DND-41 (cell line): Measurements from ENCODE around the gene THBS2.

Experiments used
- ATAC-seq: fragments of 200-7000 bp; cut with Tn5 transposase; 3 replicates; pipeline ENCODE4 v1.9.1; 2021; ENCODE audit warnings: low read depth; ENCODE audit not compliant: insufficient read depth
- DNase-seq: peaks from one replicate; pipeline ENCODE4 v3.0.0-alpha.2; 2020
- H2AFZ ChIP-seq: 2 replicates; pipeline ENCODE4 v1.6.0; 2012; ENCODE audit warnings: low read depth, low read length
- H3K27ac ChIP-seq: 2 replicates; pipeline ENCODE4 v1.5.1; 2012; ENCODE audit warnings: low read length, inconsistent platforms
- H3K27me3 ChIP-seq: fragments of 200-600 bp; sonication (generic); 2 replicates; pipeline ENCODE4 v1.6.0; 2012; ENCODE audit warnings: low read length, mild to moderate bottlenecking, inconsistent platforms; ENCODE audit not compliant: insufficient read depth, poor library complexity
- H3K36me3 ChIP-seq: 2 replicates; pipeline ENCODE4 v1.5.1; 2012; ENCODE audit warnings: low read length, inconsistent platforms; ENCODE audit not compliant: insufficient read depth
- H3K4me1 ChIP-seq: 2 replicates; pipeline ENCODE4 v1.5.1; 2012; ENCODE audit warnings: mild to moderate bottlenecking, low read length; ENCODE audit not compliant: insufficient read depth
- H3K4me2 ChIP-seq: 2 replicates; pipeline ENCODE4 v1.6.0; 2012; ENCODE audit warnings: mild to moderate bottlenecking, moderate library complexity, low read length, inconsistent platforms; ENCODE audit not compliant: insufficient read depth
- H3K4me3 ChIP-seq, 2 experiments: fragments of 200-600 bp in 1 of 2; shearing (Covaris generic) in 1 of 2; 2 replicates each; pipeline ENCODE4 v1.5.1; 2012 to 2016; ENCODE audit warnings: inconsistent platforms in 2 of 2, low read length in 2 of 2, mild to moderate bottlenecking in 2 of 2, low read depth in 1 of 2, moderate library complexity in 1 of 2
- H3K79me2 ChIP-seq: 2 replicates; pipeline ENCODE4 v1.6.0; 2012; ENCODE audit warnings: low read length, inconsistent platforms; ENCODE audit not compliant: insufficient read depth
- H3K9ac ChIP-seq: 2 replicates; pipeline ENCODE4 v1.6.0; 2012; ENCODE audit warnings: low read depth, mild to moderate bottlenecking, inconsistent platforms, low read length, moderate library complexity
- H3K9me3 ChIP-seq: 2 replicates; pipeline ENCODE4 v1.5.1; 2012; ENCODE audit warnings: low read length, moderate library complexity, mild to moderate bottlenecking, inconsistent platforms; ENCODE audit not compliant: insufficient read depth, severe bottlenecking
- H4K20me1 ChIP-seq: 2 replicates; pipeline ENCODE4 v1.6.0; 2012; ENCODE audit warnings: low read length; ENCODE audit not compliant: insufficient read depth
- CTCF ChIP-seq: IDR thresholded peaks from 2 replicates; pipeline ENCODE4 v1.5.1; 2012; ENCODE audit warnings: borderline replicate concordance, low read length, moderate library complexity, mild to moderate bottlenecking; ENCODE audit not compliant: poor library complexity, severe bottlenecking; ENCODE audit errors: extremely low read depth
- EZH2 ChIP-seq: IDR thresholded peaks from 3 replicates; pipeline ENCODE4 v1.6.1; 2012; ENCODE audit warnings: borderline replicate concordance, low read depth, mild to moderate bottlenecking, moderate library complexity, low read length, inconsistent platforms; ENCODE audit not compliant: severe bottlenecking

Gene THBS2

GRCh38 chr6:169235286-169235685 lies 18.4 kb downstream of the THBS2 start:
- Histone ChIP-seq H3K4me3 (no peak overlapping the region), H3K4me2 (no peak overlapping the region), H4K20me1 (no peaks in the 10 kb centered on the region), H2AFZ (no peak overlapping the region), H3K36me3 (no peaks in the 10 kb centered on the region), H3K79me2 (no peaks in the 10 kb centered on the region), H3K27ac (no peak overlapping the region), H3K27me3 (no peaks in the 10 kb centered on the region), H3K9ac (no peak overlapping the region), H3K9me3 (peaks cover 11% of the 10 kb centered on the region), H3K4me1 (no peaks in the 10 kb centered on the region)
- ATAC-seq (no peak), DNase-seq (no peak)
- TF ChIP-seq EZH2 (no peak), CTCF (no peak)

- no peaks in the 10 kb centered on the region for H4K20me1 ChIP-seq
- no peak overlapping the region for H3K4me2 ChIP-seq
- no peaks in the 10 kb centered on the region for H3K79me2 ChIP-seq
- H3K9ac ChIP-seq = no peak overlapping the region
- H3K4me3 ChIP-seq = no peak overlapping the region
- H3K4me1 ChIP-seq = no peaks in the 10 kb centered on the region
- H3K9me3 ChIP-seq = peaks cover 11% of the 10 kb centered on the region
- TF ChIP-seq CTCF (no peak), EZH2 (no peak)
- no peak overlapping the region for H2AFZ ChIP-seq
- no peaks in the 10 kb centered on the region for H3K27me3 ChIP-seq
- no peak overlapping the region for H3K27ac ChIP-seq
- no peaks in the 10 kb centered on the region for H3K36me3 ChIP-seq
- DNase-seq (no peak), ATAC-seq (no peak)
These were observed 19.0 kb downstream of the THBS2 start for GRCh38 chr6:169234634-169235033.

- no peaks in the 10 kb centered on the region for H4K20me1 ChIP-seq
- H3K27ac ChIP-seq = no peak overlapping the region
These were observed 19.8 kb downstream of the THBS2 start for GRCh38 chr6:169233832-169234231.

More at GRCh38 chr6:169233832-169234231, 19.8 kb downstream of the THBS2 start:
- Histone ChIP-seq H3K9ac (no peak overlapping the region), H3K36me3 (no peaks in the 10 kb centered on the region), H3K4me3 (no peak overlapping the region), H3K4me2 (no peak overlapping the region), H3K4me1 (no peaks in the 10 kb centered on the region), H3K9me3 (peaks cover 11% of the 10 kb centered on the region), H2AFZ (no peak overlapping the region), H3K79me2 (no peaks in the 10 kb centered on the region), H3K27me3 (no peaks in the 10 kb centered on the region)
- DNase-seq (no peak), ATAC-seq (no peak)
- TF ChIP-seq EZH2 (no peak), CTCF (no peak)
